Astrocyte (in vitro differentiated cells and primary cell): ENCODE measurements around the gene RPS6KB2.

Experiments used
- EZH2 ChIP-seq: IDR thresholded peaks from 2 replicates; pipeline ENCODE4 v1.6.1; 2012; ENCODE audit warnings: mild to moderate bottlenecking, low read length, inconsistent platforms; ENCODE audit not compliant: insufficient read depth
- TF ChIP-seq, protein P1 (sequence below): IDR thresholded peaks from 2 replicates; pipeline ENCODE4 v1.5.1; 2011; ENCODE audit warnings: low read depth, mild to moderate bottlenecking, inconsistent platforms, low read length, moderate library complexity; ENCODE audit not compliant: insufficient read depth

DNA sequence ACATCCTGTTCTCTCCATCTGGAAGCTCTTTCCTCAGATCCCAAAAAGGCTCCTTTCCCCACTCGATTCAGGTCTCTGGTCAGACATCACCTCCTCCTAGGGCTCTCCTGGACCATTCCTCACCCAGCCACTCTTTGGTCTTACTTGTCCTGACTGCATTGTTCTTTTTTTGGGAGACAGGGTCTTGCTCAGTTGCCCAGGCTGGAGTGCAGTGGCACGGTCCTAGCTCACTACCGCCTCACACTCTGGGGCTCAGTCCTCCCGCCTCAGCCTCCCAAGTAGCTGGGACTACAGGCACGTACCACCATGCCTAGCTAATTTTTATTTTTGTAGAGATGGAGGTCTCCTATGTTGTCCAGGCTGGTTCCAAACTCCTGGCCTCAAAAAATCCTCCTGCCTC, 17.2 kb downstream of the RPS6KB2 start:
- TF ChIP-seq, protein P1, sequence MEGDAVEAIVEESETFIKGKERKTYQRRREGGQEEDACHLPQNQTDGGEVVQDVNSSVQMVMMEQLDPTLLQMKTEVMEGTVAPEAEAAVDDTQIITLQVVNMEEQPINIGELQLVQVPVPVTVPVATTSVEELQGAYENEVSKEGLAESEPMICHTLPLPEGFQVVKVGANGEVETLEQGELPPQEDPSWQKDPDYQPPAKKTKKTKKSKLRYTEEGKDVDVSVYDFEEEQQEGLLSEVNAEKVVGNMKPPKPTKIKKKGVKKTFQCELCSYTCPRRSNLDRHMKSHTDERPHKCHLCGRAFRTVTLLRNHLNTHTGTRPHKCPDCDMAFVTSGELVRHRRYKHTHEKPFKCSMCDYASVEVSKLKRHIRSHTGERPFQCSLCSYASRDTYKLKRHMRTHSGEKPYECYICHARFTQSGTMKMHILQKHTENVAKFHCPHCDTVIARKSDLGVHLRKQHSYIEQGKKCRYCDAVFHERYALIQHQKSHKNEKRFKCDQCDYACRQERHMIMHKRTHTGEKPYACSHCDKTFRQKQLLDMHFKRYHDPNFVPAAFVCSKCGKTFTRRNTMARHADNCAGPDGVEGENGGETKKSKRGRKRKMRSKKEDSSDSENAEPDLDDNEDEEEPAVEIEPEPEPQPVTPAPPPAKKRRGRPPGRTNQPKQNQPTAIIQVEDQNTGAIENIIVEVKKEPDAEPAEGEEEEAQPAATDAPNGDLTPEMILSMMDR = no peak
- no peak for TF ChIP-seq EZH2
